Neural cell (in vitro differentiated cells): Measurements from ENCODE around the gene AHNAK2. TPM values are rescaled to one million over a fixed set of nuclear protein-coding genes. Genes with fewer than 3 reads are reported as not detected.
"Not testable (repeated sequence)": the region's sequence is repeated elsewhere in the genome, so short reads cannot be mapped to it uniquely, and the experiment has no call there.

Source experiments
- H2AFZ ChIP-seq: fragments of 200-600, 300-800 bp; sonication (generic), shearing (Covaris generic); 2 replicates; pipeline ENCODE4 v1.6.0; 2014; ENCODE audit warnings: low read depth, mild to moderate bottlenecking, antibody characterized with exemption, low read length, moderate library complexity
- H3F3A ChIP-seq: fragments of 200-600 bp; shearing (Covaris generic); 2 replicates; pipeline ENCODE4 v1.6.1; 2016; ENCODE audit warnings: mild to moderate bottlenecking, moderate library complexity, mixed read lengths, antibody characterized with exemption, low read length; ENCODE audit not compliant: insufficient read depth, poor library complexity, severe bottlenecking
- H3K27ac ChIP-seq: fragments of 200-600, 300-800 bp; sonication (generic), shearing (Covaris generic); 2 replicates; pipeline ENCODE4 v1.5.1; 2014; ENCODE audit warnings: mild to moderate bottlenecking, low read length, moderate library complexity
- H3K27me3 ChIP-seq: fragments of 300-800, 200-600 bp; sonication (generic), shearing (Covaris generic); 2 replicates; pipeline ENCODE4 v1.6.0; 2014; ENCODE audit warnings: mild to moderate bottlenecking, low read depth, low read length, moderate library complexity; ENCODE audit not compliant: insufficient read depth
- H3K36me3 ChIP-seq: fragments of 300-800, 200-600 bp; sonication (generic), shearing (Covaris generic); 2 replicates; pipeline ENCODE4 v1.5.1; 2014; ENCODE audit warnings: mild to moderate bottlenecking, antibody characterized with exemption, low read length, moderate library complexity; ENCODE audit not compliant: insufficient read depth
- H3K4me2 ChIP-seq: fragments of 300-800, 200-600 bp; sonication (generic), shearing (Covaris generic); 2 replicates; pipeline ENCODE4 v1.6.0; 2014; ENCODE audit warnings: mild to moderate bottlenecking, low read length
- H3K4me3 ChIP-seq: fragments of 300-800, 200-600 bp; sonication (generic), shearing (Covaris generic); 2 replicates; pipeline ENCODE4 v1.5.1; 2014; ENCODE audit warnings: mild to moderate bottlenecking, low read length, moderate library complexity
- H3K79me2 ChIP-seq: fragments of 200-600 bp; shearing (Covaris generic); replicated peaks from 2 replicates; pipeline ENCODE4 v1.6.0; 2014; ENCODE audit warnings: mild to moderate bottlenecking, low read length, moderate library complexity; ENCODE audit not compliant: insufficient read depth
- H3K9ac ChIP-seq: fragments of 300-800, 200-600 bp; sonication (generic), shearing (Covaris generic); 2 replicates; pipeline ENCODE4 v1.6.1; 2016; ENCODE audit warnings: mild to moderate bottlenecking, low read length, mixed read lengths
- H3K9me2 ChIP-seq: fragments of 200-600 bp; shearing (Covaris generic); 2 replicates; pipeline ENCODE4 v1.6.1; 2016; ENCODE audit warnings: mild to moderate bottlenecking, low read length, mixed read lengths; ENCODE audit not compliant: insufficient read depth
- H3K9me3 ChIP-seq: fragments of 200-600, 300-800 bp; sonication (generic), shearing (Covaris generic); 2 replicates; pipeline ENCODE4 v1.6.1; 2016; ENCODE audit warnings: mild to moderate bottlenecking, mixed run types, low read length, moderate library complexity, mixed read lengths
- H4K20me1 ChIP-seq: fragments of 200-600 bp; shearing (Covaris generic); 2 replicates; pipeline ENCODE4 v1.6.1; 2016; ENCODE audit warnings: mild to moderate bottlenecking, mixed run types; ENCODE audit not compliant: insufficient read depth
- CTCF ChIP-seq: fragments of 450-650 bp; IDR thresholded peaks from 2 replicates; pipeline ENCODE4 v1.5.1; 2014; ENCODE audit warnings: antibody characterized with exemption, mild to moderate bottlenecking, moderate library complexity; ENCODE audit not compliant: poor library complexity, severe bottlenecking
- EZH2 ChIP-seq: fragments of 200-600, 300-800 bp; shearing (Covaris generic), sonication (generic); IDR thresholded peaks from 2 replicates; pipeline ENCODE4 v1.6.1; 2014; ENCODE audit warnings: antibody characterized with exemption, low read length, borderline replicate concordance, mild to moderate bottlenecking; ENCODE audit not compliant: insufficient read depth, poor library complexity, severe bottlenecking
- MXI1 ChIP-seq: fragments of 450-650 bp; conservative IDR thresholded peaks from 2 replicates; pipeline ENCODE4 v1.6.1; 2014; ENCODE audit warnings: antibody characterized with exemption, mild to moderate bottlenecking; ENCODE audit not compliant: poor library complexity, severe bottlenecking
- RAD21 ChIP-seq: fragments of 450-650 bp; conservative IDR thresholded peaks from 2 replicates; pipeline ENCODE4 v1.6.1; 2014; ENCODE audit warnings: antibody characterized with exemption, mild to moderate bottlenecking, moderate library complexity
- REST ChIP-seq: IDR thresholded peaks from 2 replicates; pipeline ENCODE4 v1.6.1; 2012; ENCODE audit warnings: borderline replicate concordance
- SMC3 ChIP-seq: fragments of 450-650 bp; conservative IDR thresholded peaks from 2 replicates; pipeline ENCODE4 v1.6.1; 2014; ENCODE audit warnings: antibody characterized with exemption, mild to moderate bottlenecking, moderate library complexity; ENCODE audit not compliant: poor library complexity
- TAF1 ChIP-seq: IDR thresholded peaks from 2 replicates; pipeline ENCODE4 v1.6.1; 2012; ENCODE audit warnings: low read depth
- polyA plus RNA-seq: library from polyadenylated mRNA; depleted of rRNA; stranded (reverse); fragments of >200 nt; gene quantifications from 2 replicates; pipeline ENCODE4 v1.2.3, GENCODE V29; 2014

Gene AHNAK2
- polyA plus RNA-seq, 1 donor from 2014 or later, result 1.4 TPM

- no peaks in the 10 kb centered on the region for H4K20me1 ChIP-seq
- H3K36me3 ChIP-seq, result no peaks in the 10 kb centered on the region
- H3K9me2 ChIP-seq, result no peaks in the 10 kb centered on the region
- H3K27me3 ChIP-seq, result no peaks in the 10 kb centered on the region
- H3K4me3 ChIP-seq, result no peak overlapping the region
- no peak overlapping the region for H3K4me2 ChIP-seq
- H3F3A ChIP-seq, result no peaks in the 10 kb centered on the region
- no peak overlapping the region for H3K27ac ChIP-seq
- H3K79me2 ChIP-seq, result no peaks in the 10 kb centered on the region
- H3K9me3 ChIP-seq, result no peaks in the 10 kb centered on the region
- no peak overlapping the region for H2AFZ ChIP-seq
- no peak overlapping the region for H3K9ac ChIP-seq
- no peak for TF ChIP-seq EZH2
- TF ChIP-seq REST, result no peak
- TF ChIP-seq RAD21, result no peak
- no peak for TF ChIP-seq TAF1
- no peak for TF ChIP-seq SMC3
- TF ChIP-seq MXI1, result no peak
- no peak for TF ChIP-seq CTCF
Observed at GRCh38 chr14:104923640-104924420, 54.3 kb downstream of the AHNAK2 start.

DNA sequence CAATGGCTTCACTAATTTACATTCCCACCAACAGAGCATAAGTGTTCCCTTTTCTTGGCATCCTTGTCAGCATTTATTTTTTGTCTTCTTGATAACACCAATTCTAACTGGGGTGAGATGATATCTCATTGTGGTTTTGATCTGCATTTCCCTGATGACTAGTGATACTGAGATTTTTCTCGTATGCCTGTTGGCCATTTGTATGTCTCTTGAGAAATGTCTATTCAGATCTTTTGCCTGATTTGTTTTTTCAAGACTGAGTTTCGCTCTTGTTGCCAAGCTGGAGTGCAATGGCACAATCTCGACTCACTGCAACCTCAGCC lies 58.2 kb downstream of the AHNAK2 start:
- Histone ChIP-seq H3K79me2 (no peaks in the 10 kb centered on the region), H3K4me3 (no peak overlapping the region), H3K9me2 (no peaks in the 10 kb centered on the region), H3K27me3 (no peaks in the 10 kb centered on the region), H4K20me1 (no peaks in the 10 kb centered on the region), H3K27ac (no peak overlapping the region), H3K36me3 (no peaks in the 10 kb centered on the region), H3K9ac (no peak overlapping the region), H3K4me2 (no peak overlapping the region), H3K9me3 (no peaks in the 10 kb centered on the region), H2AFZ (no peak overlapping the region), H3F3A (no peaks in the 10 kb centered on the region)
- no peak for TF ChIP-seq MXI1

DNA sequence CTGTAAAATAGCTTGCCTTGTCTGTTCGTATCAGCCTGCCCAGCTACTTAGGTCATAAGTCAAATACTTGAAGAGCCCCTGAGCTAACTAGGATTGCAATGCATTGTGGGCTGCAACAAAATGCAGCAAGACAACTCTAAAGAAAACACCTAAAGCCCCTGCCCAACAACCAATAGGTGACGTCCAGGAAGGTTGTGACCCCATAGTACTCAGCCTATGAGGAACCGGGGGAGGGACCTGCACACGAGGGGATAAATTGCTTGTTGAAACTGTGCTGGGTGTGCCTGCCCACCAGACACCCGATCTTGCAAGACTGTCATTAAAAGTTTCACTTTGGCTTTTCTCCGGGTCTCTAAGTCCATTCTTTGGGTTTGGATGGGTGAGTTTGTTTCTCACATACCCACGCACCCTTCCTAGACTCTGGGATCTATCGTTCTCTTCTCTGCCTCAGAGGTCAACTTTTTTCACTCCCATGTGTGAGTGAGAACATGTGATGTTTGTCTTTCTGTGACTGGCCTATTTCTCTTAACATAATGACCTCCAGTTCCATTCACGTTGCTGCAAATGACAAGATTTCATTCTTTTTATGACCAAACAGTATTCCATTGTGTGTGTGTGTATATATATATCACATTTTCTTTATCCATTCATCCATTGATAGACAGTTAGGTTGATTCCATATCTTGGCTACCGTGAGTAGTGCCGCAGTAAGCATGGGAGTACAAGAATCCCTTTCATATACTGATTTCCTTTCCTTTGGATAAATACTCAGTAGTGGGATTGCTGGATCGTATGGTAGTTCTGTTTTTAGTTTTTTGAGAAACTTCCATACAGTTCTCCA lies 58.8 kb downstream of the AHNAK2 start:
- not testable (repeated sequence) for H3K27ac ChIP-seq, H3K4me2 ChIP-seq, H3K4me3 ChIP-seq, H3K9ac ChIP-seq, H3K27me3 ChIP-seq, H3K9me3 ChIP-seq, H3K36me3 ChIP-seq, H3F3A ChIP-seq, H2AFZ ChIP-seq, H4K20me1 ChIP-seq, H3K9me2 ChIP-seq, H3K79me2 ChIP-seq
